Measurements from ENCODE around the gene NIPSNAP3A.

- TF ChIP-seq, protein P1, sequence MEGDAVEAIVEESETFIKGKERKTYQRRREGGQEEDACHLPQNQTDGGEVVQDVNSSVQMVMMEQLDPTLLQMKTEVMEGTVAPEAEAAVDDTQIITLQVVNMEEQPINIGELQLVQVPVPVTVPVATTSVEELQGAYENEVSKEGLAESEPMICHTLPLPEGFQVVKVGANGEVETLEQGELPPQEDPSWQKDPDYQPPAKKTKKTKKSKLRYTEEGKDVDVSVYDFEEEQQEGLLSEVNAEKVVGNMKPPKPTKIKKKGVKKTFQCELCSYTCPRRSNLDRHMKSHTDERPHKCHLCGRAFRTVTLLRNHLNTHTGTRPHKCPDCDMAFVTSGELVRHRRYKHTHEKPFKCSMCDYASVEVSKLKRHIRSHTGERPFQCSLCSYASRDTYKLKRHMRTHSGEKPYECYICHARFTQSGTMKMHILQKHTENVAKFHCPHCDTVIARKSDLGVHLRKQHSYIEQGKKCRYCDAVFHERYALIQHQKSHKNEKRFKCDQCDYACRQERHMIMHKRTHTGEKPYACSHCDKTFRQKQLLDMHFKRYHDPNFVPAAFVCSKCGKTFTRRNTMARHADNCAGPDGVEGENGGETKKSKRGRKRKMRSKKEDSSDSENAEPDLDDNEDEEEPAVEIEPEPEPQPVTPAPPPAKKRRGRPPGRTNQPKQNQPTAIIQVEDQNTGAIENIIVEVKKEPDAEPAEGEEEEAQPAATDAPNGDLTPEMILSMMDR (IDR thresholded peaks at IDR 0.05; ENCODE audit: low read depth, low read length, poor library complexity, severe bottlenecking): no peak
- no peak for TF ChIP-seq EZH2phosphoT487 (IDR thresholded peaks at IDR 0.05; ENCODE audit: borderline replicate concordance, low read length)
Measured at GRCh38 chr9:104779946-104780535, 32.6 kb downstream of the NIPSNAP3A start.
